HG03342 (cell line): ENCODE results near the gene CPNE7.
A peak's percentile ranks its signal among the peaks of the same experiment; 100 is the strongest.

Experiments
- ATAC-seq: cut with Tn5 transposase; IDR thresholded peaks from one replicate; pipeline ENCODE4 v1.9.1; 2021; ENCODE audit warnings: mild to moderate bottlenecking, moderate library complexity; ENCODE audit not compliant: unreplicated experiment

CPNE7 gene

GRCh38 chr16:89548344-89549006, 27.1 kb upstream of the CPNE7 start:
- no peak for ATAC-seq

- ATAC-seq: no peak
Observed at GRCh38 chr16:89549007-89549700, 26.4 kb upstream of the CPNE7 start.

DNA sequence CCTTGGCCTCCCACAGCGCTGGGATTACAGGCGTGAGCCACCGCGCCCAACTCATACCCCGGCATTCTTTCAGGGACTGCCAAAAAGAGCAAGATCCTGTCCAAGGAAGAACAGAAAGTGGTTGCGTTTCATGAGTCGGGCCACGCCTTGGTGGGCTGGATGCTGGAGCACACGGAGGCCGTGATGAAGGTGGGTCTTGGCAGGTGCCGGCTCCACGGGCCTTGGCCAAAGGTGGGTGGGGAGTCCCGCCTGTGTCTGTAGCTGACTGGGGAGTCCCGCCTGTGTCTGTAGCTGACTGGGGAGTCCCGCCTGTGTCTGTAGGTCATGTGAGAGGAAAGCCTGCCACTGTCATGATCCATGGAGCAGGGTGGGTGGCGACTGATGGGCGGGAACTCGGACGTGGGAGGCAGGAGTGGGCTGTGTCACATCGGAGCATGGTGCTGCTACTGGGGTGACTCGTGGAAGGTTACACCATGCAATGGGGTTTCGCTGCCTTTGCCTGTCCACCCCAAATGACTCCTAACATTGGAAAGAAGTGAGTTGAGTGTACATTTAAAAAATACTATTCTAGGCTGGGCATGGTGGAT, 25.0 kb upstream of the CPNE7 start:
- no peak for ATAC-seq

- no peak for ATAC-seq
Observed at GRCh38 chr16:89552329-89552728, 23.2 kb upstream of the CPNE7 start.

GRCh38 chr16:89552913-89553312, 22.6 kb upstream of the CPNE7 start:
- ATAC-seq: no peak

GRCh38 chr16:89553733-89554132, 21.8 kb upstream of the CPNE7 start:
- no peak for ATAC-seq

GRCh38 chr16:89554343-89554742, 21.2 kb upstream of the CPNE7 start:
- ATAC-seq: no peak

- no peak for ATAC-seq
Observed at GRCh38 chr16:89555265-89555664, 20.3 kb upstream of the CPNE7 start.

- ATAC-seq: no peak
Observed at GRCh38 chr16:89555780-89556179, 19.8 kb upstream of the CPNE7 start.

DNA sequence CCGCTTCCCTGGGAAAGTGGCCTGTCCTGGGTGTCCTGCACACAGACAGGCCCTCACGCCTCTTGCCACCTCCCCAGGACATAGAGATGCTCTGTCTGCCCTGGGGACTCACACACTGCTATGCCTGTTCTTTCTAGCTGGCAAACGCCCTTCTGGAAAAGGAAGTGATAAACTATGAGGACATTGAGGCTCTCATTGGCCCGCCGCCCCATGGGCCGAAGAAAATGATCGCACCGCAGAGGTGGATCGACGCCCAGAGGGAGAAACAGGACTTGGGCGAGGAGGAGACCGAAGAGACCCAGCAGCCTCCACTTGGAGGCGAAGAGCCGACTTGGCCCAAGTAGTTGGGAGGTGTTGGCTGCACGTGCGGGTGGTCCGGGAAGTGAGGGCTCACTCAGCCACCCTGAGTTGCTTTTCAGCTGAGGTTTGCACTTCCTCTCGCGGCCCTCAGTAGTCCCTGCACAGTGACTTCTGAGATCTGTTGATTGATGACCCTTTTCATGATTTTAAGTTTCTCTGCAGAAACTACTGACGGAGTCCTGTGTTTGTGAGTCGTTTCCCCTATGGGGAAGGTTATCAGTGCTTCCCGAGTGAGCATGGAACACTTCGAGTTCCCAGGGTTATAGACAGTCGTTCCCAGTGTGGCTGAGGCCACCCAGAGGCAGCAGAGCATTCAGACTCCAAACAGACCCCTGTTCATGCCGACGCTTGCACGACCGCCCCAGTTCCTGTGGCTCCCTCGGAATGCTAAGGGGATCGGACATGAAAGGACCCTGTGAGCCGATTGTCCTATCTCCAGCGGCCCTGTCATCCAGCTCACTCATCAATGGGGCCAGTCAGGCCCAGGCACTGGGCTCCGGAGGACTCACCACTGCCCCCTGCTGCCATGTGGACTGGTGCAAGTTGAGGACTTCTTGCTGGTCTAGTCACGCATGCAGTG, 18.5 kb upstream of the CPNE7 start:
- ATAC-seq: no peak

- no peak for ATAC-seq
Observed at GRCh38 chr16:89557690-89558490, 17.7 kb upstream of the CPNE7 start.

- peak; percentile 86 for ATAC-seq
Observed at GRCh38 chr16:89560378-89561141, 15.0 kb upstream of the CPNE7 start, which contains the start of gene RPL13. RPL13 (plus strand) TSS chr16:89560682; CDS start chr16:89560960, 278 bp downstream.

DNA sequence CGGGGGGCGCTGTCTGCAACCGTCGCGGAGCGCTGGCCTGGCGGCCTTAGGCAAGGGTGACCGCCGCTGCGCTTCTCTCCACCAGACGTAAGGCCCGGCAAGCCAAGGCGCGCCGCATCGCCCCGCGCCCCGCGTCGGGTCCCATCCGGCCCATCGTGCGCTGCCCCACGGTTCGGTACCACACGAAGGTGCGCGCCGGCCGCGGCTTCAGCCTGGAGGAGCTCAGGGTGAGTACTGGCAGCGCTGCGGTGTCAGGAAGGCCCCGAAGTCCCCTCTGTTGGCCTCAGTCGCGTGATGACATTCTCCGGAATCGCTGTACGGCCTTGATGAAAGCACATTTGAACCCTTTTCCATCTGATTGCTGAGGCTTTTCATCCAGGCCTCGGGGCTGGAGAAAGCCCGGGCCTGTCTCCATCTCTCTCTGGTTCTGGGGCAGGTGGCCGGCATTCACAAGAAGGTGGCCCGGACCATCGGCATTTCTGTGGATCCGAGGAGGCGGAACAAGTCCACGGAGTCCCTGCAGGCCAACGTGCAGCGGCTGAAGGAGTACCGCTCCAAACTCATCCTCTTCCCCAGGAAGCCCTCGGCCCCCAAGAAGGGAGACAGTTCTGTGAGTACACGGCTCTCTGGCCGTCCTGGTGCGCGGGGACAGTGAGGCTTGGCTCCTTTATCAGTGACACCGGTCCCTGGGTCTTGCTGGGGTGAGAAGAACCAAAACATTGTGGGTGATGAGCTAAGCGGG, 14.2 kb upstream of the CPNE7 start:
- no peak for ATAC-seq

DNA sequence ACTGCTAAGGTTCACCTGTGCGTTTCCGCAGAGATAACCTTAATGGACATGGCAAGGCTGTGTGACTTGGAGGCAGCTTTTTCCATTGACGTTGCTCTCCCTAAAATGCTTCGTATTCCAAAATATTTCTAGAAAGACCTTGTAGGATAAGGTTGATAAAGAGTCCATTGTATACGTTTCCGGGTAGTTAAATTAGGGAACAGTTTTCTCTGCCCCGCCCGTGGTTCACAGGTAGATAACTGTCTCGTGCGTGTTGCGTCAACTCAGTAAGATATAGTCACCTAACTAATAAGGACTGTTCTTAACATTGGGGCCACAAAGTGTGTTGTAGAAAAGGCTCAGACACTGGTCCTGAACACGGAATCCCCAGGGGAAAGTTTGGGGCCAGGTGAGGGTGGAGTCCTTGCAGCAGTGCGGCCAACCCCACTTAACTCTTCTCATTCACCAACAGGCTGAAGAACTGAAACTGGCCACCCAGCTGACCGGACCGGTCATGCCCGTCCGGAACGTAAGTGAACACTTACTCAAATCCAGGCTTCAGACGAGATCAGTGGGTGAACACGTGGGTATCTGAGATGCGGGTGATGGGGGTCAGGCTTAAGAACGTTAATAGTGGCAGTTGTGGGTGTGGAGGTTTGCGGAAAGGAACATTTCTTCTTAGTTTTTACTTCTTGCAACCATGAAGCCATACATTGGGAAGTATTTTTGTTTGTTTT, 13.5 kb upstream of the CPNE7 start:
- ATAC-seq: no peak

DNA sequence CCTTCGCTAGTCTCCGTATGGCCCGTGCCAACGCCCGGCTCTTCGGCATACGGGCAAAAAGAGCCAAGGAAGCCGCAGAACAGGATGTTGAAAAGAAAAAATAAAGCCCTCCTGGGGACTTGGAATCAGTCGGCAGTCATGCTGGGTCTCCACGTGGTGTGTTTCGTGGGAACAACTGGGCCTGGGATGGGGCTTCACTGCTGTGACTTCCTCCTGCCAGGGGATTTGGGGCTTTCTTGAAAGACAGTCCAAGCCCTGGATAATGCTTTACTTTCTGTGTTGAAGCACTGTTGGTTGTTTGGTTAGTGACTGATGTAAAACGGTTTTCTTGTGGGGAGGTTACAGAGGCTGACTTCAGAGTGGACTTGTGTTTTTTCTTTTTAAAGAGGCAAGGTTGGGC, 12.6 kb upstream of the CPNE7 start:
- ATAC-seq: no peak

GRCh38 chr16:89563639-89564392, 11.7 kb upstream of the CPNE7 start:
- ATAC-seq: no peak

- no peak for ATAC-seq
Observed at GRCh38 chr16:89564476-89565255, 10.9 kb upstream of the CPNE7 start.
